ENCODE results near the gene ANKRD29. TPM values are rescaled to one million over a fixed set of nuclear protein-coding genes. Genes with fewer than 3 reads are reported as not detected.
A peak's percentile ranks its signal among the peaks of the same experiment; 100 is the strongest.

Gene ANKRD29
- total and polyA plus RNA-seq, 9 of the 15 experiments (the other 6 are each of a cell fraction or from before 2014, with no cell fraction given) = 0.36 TPM; not detected in 8

GRCh38 chr18:23586249-23587196, 76.2 kb downstream of the ANKRD29 start, which contains the start of gene NPC1 (continued):
- 0 out of 2 replicates have a peak, but pooled peaks have one; percentile 67 for TF ChIP-seq POLR2AphosphoS2 (IDR thresholded peaks at IDR 0.05; ENCODE audit: low read length)
- TF ChIP-seq TAF7 (tag; IDR thresholded peaks at IDR 0.05) = peak; percentile 52; the same call in 1 of the 2 replicates
- TF ChIP-seq VEZF1 (CRISPR knock-in tag; IDR thresholded peaks at IDR 0.05) = peak; percentile 95
- peak; percentile 84 for TF ChIP-seq SMC3 (conservative IDR thresholded peaks at IDR 0.05; ENCODE audit: insufficient read depth, low read depth, low read length)
- TF ChIP-seq ZSCAN32 (CRISPR knock-in tag; IDR thresholded peaks at IDR 0.05) = 0 out of 2 replicates have a peak, but pooled peaks have one; percentile 33
- TF ChIP-seq HNRNPLL (IDR thresholded peaks at IDR 0.05; ENCODE audit: low read depth, low read length, poor library complexity, severe bottlenecking) = peak; percentile 89
- TF ChIP-seq JUND (IDR thresholded peaks at IDR 0.05; ENCODE audit: borderline replicate concordance, low read depth, low read length) = peak; percentile 33; the same call in 1 of the 2 replicates
- peak; percentile 11; the same call in 1 of the 3 replicates for TF ChIP-seq JUND (tag; IDR thresholded peaks at IDR 0.05; ENCODE audit: borderline replicate concordance, low read depth, low read length)
- TF ChIP-seq PCBP1 (IDR thresholded peaks at IDR 0.05; ENCODE audit: low read depth, low read length, poor library complexity, severe bottlenecking) = peak; percentile 92
- no peak for TF ChIP-seq TSHZ1 (CRISPR knock-in tag; IDR thresholded peaks at IDR 0.05)
- no peak for TF ChIP-seq ATF3 (IDR thresholded peaks at IDR 0.05)
- peak; percentile 75; the same call in 1 of the 2 replicates for TF ChIP-seq ATF3 (CRISPR knock-in tag; conservative IDR thresholded peaks at IDR 0.05)
- TF ChIP-seq TCFL5 (CRISPR knock-in tag; conservative IDR thresholded peaks at IDR 0.05) = no peak
- TF ChIP-seq C11orf30 (IDR thresholded peaks at IDR 0.05; ENCODE audit: low read depth) = no peak; the same call in 1 of the 2 replicates
- no peak for TF ChIP-seq ZC3H4 (CRISPR knock-in tag; IDR thresholded peaks at IDR 0.05; ENCODE audit: borderline replicate concordance)
- peak; percentile 20 for TF ChIP-seq NEUROD1 (IDR thresholded peaks at IDR 0.05; ENCODE audit: borderline replicate concordance, low read depth, low read length, partially characterized antibody)
